PC-3 (cell line): ENCODE data around the gene IRAK4. TPM values are rescaled to one million over a fixed set of nuclear protein-coding genes. Genes with fewer than 3 reads are reported as not detected.
A peak's percentile ranks its signal among the peaks of the same experiment; 100 is the strongest.

Experiments
- ATAC-seq: fragments of 200-7000 bp; cut with Tn5 transposase; 2 replicates; pipeline ENCODE4 v1.9.1; 2020; ENCODE audit warnings: mild to moderate bottlenecking, moderate library complexity
- BruUV-seq: library from RNA; stranded (reverse); fragments of 400-500 nt; replicated peaks from 2 replicates; lab custom pipeline; 2021; lab: Mats Ljungman, UMichigan
- CTCF ChIA-PET: fragments of 300-600 bp; sonication (Branson Sonifier 250); formaldehyde crosslinking; loops from one replicate; lab custom pipeline; 2022; ENCODE audit warnings: antibody characterized with exemption; lab: Charles Lee
- POLR2A ChIA-PET: fragments of 300-600 bp; sonication (Branson Sonifier 250); formaldehyde crosslinking; loops from one replicate; lab custom pipeline; 2022; ENCODE audit warnings: antibody characterized with exemption; ENCODE audit not compliant: unreplicated experiment; lab: Charles Lee
- DNase-seq: peaks from one replicate; pipeline ENCODE4 v3.0.0-alpha.2; 2015
- H2AFZ ChIP-seq: fragments of 300-600 bp; sonication (generic); 2 replicates; pipeline ENCODE4 v1.6.0; 2016; ENCODE audit warnings: antibody characterized with exemption, low read length
- H3F3A ChIP-seq: fragments of 300-600 bp; sonication (generic); one replicate; pipeline ENCODE4 v1.6.0; 2017; ENCODE audit warnings: antibody characterized with exemption, low read length, control low read depth, mild to moderate bottlenecking; ENCODE audit not compliant: unreplicated experiment
- H3K27ac ChIP-seq: fragments of 300-600 bp; sonication (generic); 2 replicates; pipeline ENCODE4 v1.5.1; 2016; ENCODE audit warnings: mild to moderate bottlenecking, low read length
- H3K27me3 ChIP-seq: fragments of 300-600 bp; sonication (generic); 2 replicates; pipeline ENCODE4 v1.6.1; 2016; ENCODE audit warnings: low read length, mixed read lengths
- H3K36me3 ChIP-seq: fragments of 300-600 bp; sonication (generic); 2 replicates; pipeline ENCODE4 v1.6.1; 2016; ENCODE audit warnings: low read depth, mixed run types, low read length, mixed read lengths
- H3K4me1 ChIP-seq: fragments of 300-600 bp; sonication (generic); 2 replicates; pipeline ENCODE4 v1.5.1; 2016; ENCODE audit warnings: low read length; ENCODE audit not compliant: insufficient read depth
- H3K4me2 ChIP-seq: fragments of 300-600 bp; sonication (generic); 2 replicates; pipeline ENCODE4 v1.6.0; 2016; ENCODE audit warnings: low read length
- H3K4me3 ChIP-seq: fragments of 300-600 bp; sonication (generic); 2 replicates; pipeline ENCODE4 v1.5.1; 2016; ENCODE audit warnings: mild to moderate bottlenecking, low read length, mixed read lengths
- H3K79me2 ChIP-seq: fragments of 300-600 bp; sonication (generic); 2 replicates; pipeline ENCODE4 v1.6.1; 2017; ENCODE audit warnings: low read length, mixed read lengths
- H3K9ac ChIP-seq: fragments of 300-600 bp; sonication (generic); 2 replicates; pipeline ENCODE4 v1.6.0; 2016; ENCODE audit warnings: mild to moderate bottlenecking, low read length
- H3K9me2 ChIP-seq: fragments of 300-600 bp; sonication (generic); replicated peaks from 2 replicates; pipeline ENCODE4 v1.6.1; 2016; ENCODE audit warnings: mixed run types, low read length, mixed read lengths
- H3K9me3 ChIP-seq: fragments of 300-600 bp; sonication (generic); 2 replicates; pipeline ENCODE4 v1.6.1; 2016; ENCODE audit warnings: low read length, mixed read lengths
- H4K20me1 ChIP-seq: fragments of 300-600 bp; sonication (generic); 2 replicates; pipeline ENCODE4 v1.6.1; 2016; ENCODE audit warnings: low read length, mixed read lengths
- CTCF ChIP-seq: fragments of 300-600 bp; sonication (generic); conservative IDR thresholded peaks from 2 replicates; pipeline ENCODE4 v1.5.1; 2017; ENCODE audit warnings: antibody characterized with exemption, low read depth, mild to moderate bottlenecking, low read length
- EZH2 ChIP-seq: fragments of 300-600 bp; sonication (generic); IDR thresholded peaks from one replicate; pipeline ENCODE4 v1.6.1; 2017; ENCODE audit warnings: antibody characterized with exemption, mild to moderate bottlenecking, low read length; ENCODE audit not compliant: unreplicated experiment
- EZH2phosphoT487 ChIP-seq: fragments of 300-600 bp; sonication (generic); IDR thresholded peaks from 2 replicates; pipeline ENCODE4 v1.6.1; 2018; ENCODE audit warnings: mild to moderate bottlenecking, antibody characterized with exemption, low read length, borderline replicate concordance
- intact Hi-C: fragments of 100-400 bp; cut with micrococcal nuclease; formaldehyde crosslinking; loops from 2 replicates; pipeline ENCODE4 v1.9.0; 2023
- total RNA-seq: library from RNA; depleted of rRNA; stranded (reverse); fragments of >200 nt; gene quantifications from 2 replicates; pipeline ENCODE4 v1.2.3, GENCODE V29; 2014

Gene IRAK4
- total RNA-seq, 1 experiment from 2014 or later: 8.9 TPM

DNA sequence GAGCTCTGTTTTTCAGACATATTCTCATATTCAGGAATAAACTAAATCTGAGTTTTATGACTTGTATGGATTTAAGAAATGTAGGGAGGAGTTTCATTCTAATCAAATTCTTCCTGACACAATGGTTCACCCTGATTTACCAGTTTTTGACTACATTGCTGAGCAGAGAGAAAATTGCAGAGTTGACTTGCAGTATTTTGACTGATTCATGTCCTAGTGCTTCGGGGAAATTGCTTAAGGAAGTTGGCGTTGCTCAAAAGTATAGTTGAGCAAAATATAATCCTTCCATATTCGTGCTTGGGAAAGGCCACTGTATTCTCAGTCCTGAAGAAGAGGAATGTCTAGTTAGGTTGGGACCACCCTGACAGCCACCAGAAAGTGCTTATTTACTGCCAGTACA is 48.6 kb downstream of the IRAK4 start:
- H3K4me3 ChIP-seq: 0 out of 2 replicates have a peak overlapping the region, but pooled peaks have one; percentile 91

DNA sequence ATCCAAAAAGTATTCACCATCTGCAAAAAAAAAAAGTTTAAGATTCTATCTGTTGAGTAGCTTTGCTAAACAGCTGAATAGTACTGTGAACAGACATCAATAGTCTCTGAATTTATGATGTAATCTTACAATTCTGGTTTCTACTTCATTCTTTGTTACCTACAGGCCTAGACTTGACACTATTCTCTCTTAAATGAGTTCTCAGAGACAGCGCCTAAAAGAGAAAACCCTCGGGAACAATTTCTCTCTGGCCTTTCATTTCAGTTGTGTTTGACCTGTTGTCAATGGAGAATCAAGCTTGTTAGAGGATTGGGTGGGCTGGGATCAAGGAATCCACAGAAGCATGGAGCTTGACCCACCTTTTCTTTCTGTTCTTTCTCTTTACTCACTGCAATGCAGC is 53.3 kb downstream of the IRAK4 start:
- Histone ChIP-seq H4K20me1 (no peaks in the 10 kb centered on the region), H3K9me3 (no peaks in the 10 kb centered on the region), H3K4me1 (peaks cover 10% of the 10 kb centered on the region), H3K36me3 (no peaks in the 10 kb centered on the region), H3K27ac (no peak overlapping the region), H3K4me2 (no peak overlapping the region), H3K4me3 (no peak overlapping the region), H3K9me2 (no peaks in the 10 kb centered on the region), H3K9ac (no peak overlapping the region), H3F3A (no peaks in the 10 kb centered on the region), H2AFZ (no peak overlapping the region), H3K27me3 (no peaks in the 10 kb centered on the region), H3K79me2 (no peaks in the 10 kb centered on the region)
- no peak for DNase-seq
- BruUV-seq: no TSS peak
- TF ChIP-seq EZH2 (no peak), CTCF (no peak), EZH2phosphoT487 (no peak)
- no peak for ATAC-seq
- POLR2A ChIA-PET: interaction anchor here (0.7 kb wide), 1 partner anchor 1558 kb away, joined by 8 read pairs; no protein-coding TSS in a partner anchor
- intact Hi-C loops: loop anchor here (5.0 kb wide), 1 partner anchor 55 kb away; no protein-coding TSS in a partner anchor
- CTCF ChIA-PET: no interaction called here

More for the DNA sequence above, 48.6 kb downstream of the IRAK4 start:
- POLR2A ChIA-PET: interaction anchor here (0.6 kb wide), 2 partner anchors 10 to 70 kb away, joined by 3 to 5 read pairs; no protein-coding TSS in a partner anchor
- CTCF ChIA-PET: no interaction called here
- no peaks in the 10 kb centered on the region for H3K27me3 ChIP-seq
- no peak overlapping the region for H3K9ac ChIP-seq
- H3K4me1 ChIP-seq: peaks cover 23% of the 10 kb centered on the region
- intact Hi-C loops: no loop called here
- peak overlapping the region; percentile 96 for H3K4me2 ChIP-seq
- ATAC-seq (no peak), DNase-seq (peak; percentile 14)
- no peak overlapping the region for H3K27ac ChIP-seq
- H2AFZ ChIP-seq: no peak overlapping the region
- no TSS peak for BruUV-seq
- no peaks in the 10 kb centered on the region for H3K9me3 ChIP-seq
- no peaks in the 10 kb centered on the region for H3F3A ChIP-seq
- peaks cover 23% of the 10 kb centered on the region; the same call in 1 of the 2 replicates for H4K20me1 ChIP-seq
- TF ChIP-seq CTCF (no peak), EZH2 (no peak), EZH2phosphoT487 (no peak)
- H3K36me3 ChIP-seq: peaks cover 8% of the 10 kb centered on the region; the same call in 1 of the 2 replicates
- H3K79me2 ChIP-seq: peaks cover 43% of the 10 kb centered on the region
- no peaks in the 10 kb centered on the region for H3K9me2 ChIP-seq

- POLR2A ChIA-PET: interaction anchor here (1.0 kb wide), 1 partner anchor 23 kb away, joined by 3 read pairs; the partner anchor contains the start of gene TMEM117
- BruUV-seq: no TSS peak
- H2AFZ ChIP-seq: no peak overlapping the region
- H3K36me3 ChIP-seq: no peaks in the 10 kb centered on the region
- H3K4me3 ChIP-seq: no peak overlapping the region
- intact Hi-C loops: loop anchor here (5.0 kb wide), 1 partner anchor 54 kb away; no protein-coding TSS in a partner anchor
- H3F3A ChIP-seq: no peaks in the 10 kb centered on the region
- no peaks in the 10 kb centered on the region for H3K9me3 ChIP-seq
- H3K9me2 ChIP-seq: no peaks in the 10 kb centered on the region
- peak; percentile 84 for ATAC-seq
- CTCF ChIA-PET: no interaction called here
- H3K27me3 ChIP-seq: no peaks in the 10 kb centered on the region
- no peak overlapping the region for H3K4me2 ChIP-seq
- H3K9ac ChIP-seq: no peak overlapping the region
- peak; percentile 78 for DNase-seq
- H3K79me2 ChIP-seq: no peaks in the 10 kb centered on the region
- peaks cover 7% of the 10 kb centered on the region; the same call in 1 of the 2 replicates for H3K4me1 ChIP-seq
- H4K20me1 ChIP-seq: no peaks in the 10 kb centered on the region
- H3K27ac ChIP-seq: no peak overlapping the region
- TF ChIP-seq EZH2: no peak
- no peak for TF ChIP-seq EZH2phosphoT487
- no peak for TF ChIP-seq CTCF
Measured at GRCh38 chr12:43812926-43813325, 54.2 kb downstream of the IRAK4 start.
